DND-41 (cell line): ENCODE measurements around the gene PPP2R1A.

Source experiments
- CTCF ChIP-seq: IDR thresholded peaks from 2 replicates; pipeline ENCODE4 v1.5.1; 2012; ENCODE audit warnings: borderline replicate concordance, low read length, moderate library complexity, mild to moderate bottlenecking; ENCODE audit not compliant: poor library complexity, severe bottlenecking; ENCODE audit errors: extremely low read depth
- EZH2 ChIP-seq: IDR thresholded peaks from 3 replicates; pipeline ENCODE4 v1.6.1; 2012; ENCODE audit warnings: borderline replicate concordance, low read depth, mild to moderate bottlenecking, moderate library complexity, low read length, inconsistent platforms; ENCODE audit not compliant: severe bottlenecking

GRCh38 chr19:52217576-52217975, 27.7 kb downstream of the PPP2R1A start:
- TF ChIP-seq CTCF (no peak), EZH2 (no peak)
